A673 (cell line): Measurements from ENCODE around the gene LINC00305. TPM values are rescaled to one million over a fixed set of nuclear protein-coding genes. Genes with fewer than 3 reads are reported as not detected.

Experiments
- BruUV-seq: library from RNA; stranded (reverse); fragments of 400-500 nt; replicated peaks from 2 replicates; lab custom pipeline; 2021; lab: Mats Ljungman, UMichigan
- CTCF ChIA-PET: fragments of 300-600 bp; sonication (Branson Sonifier 250); formaldehyde crosslinking; loops from one replicate; lab custom pipeline; 2022; ENCODE audit warnings: antibody characterized with exemption; lab: Charles Lee
- POLR2A ChIA-PET: fragments of 300-600 bp; sonication (Branson Sonifier 250); formaldehyde crosslinking; loops from one replicate; lab custom pipeline; 2022; ENCODE audit warnings: antibody characterized with exemption; ENCODE audit not compliant: low non-redundant PET; lab: Charles Lee
- DNase-seq: peaks from one replicate; pipeline ENCODE4 v3.0.0-alpha.2; 2015; ENCODE audit warnings: low spot score
- H3K27ac ChIP-seq: fragments of 200-600 bp; sonication (generic); 2 replicates; pipeline ENCODE4 v1.5.1; 2016; ENCODE audit warnings: mixed run types, low read depth, mild to moderate bottlenecking, mixed read lengths, antibody characterized with exemption, low read length; ENCODE audit not compliant: poor library complexity, severe bottlenecking
- H3K27me3 ChIP-seq: fragments of 200-600 bp; sonication (generic); replicated peaks from 2 replicates; pipeline ENCODE4 v1.6.1; 2017; ENCODE audit warnings: mixed run types, low read depth, mild to moderate bottlenecking, mixed read lengths, antibody characterized with exemption, low read length; ENCODE audit not compliant: insufficient read depth, poor library complexity
- H3K36me3 ChIP-seq: fragments of 200-600 bp; sonication (generic); 2 replicates; pipeline ENCODE4 v1.6.1; 2016; ENCODE audit warnings: mixed run types, mild to moderate bottlenecking, mixed read lengths, antibody characterized with exemption, low read length; ENCODE audit not compliant: insufficient read depth, poor library complexity, severe bottlenecking
- H3K4me1 ChIP-seq: fragments of 200-600 bp; sonication (generic); 2 replicates; pipeline ENCODE4 v1.6.1; 2017; ENCODE audit warnings: mixed run types, mild to moderate bottlenecking, mixed read lengths, antibody characterized with exemption, low read length; ENCODE audit not compliant: insufficient read depth, poor library complexity, severe bottlenecking
- H3K4me3 ChIP-seq: fragments of 200-600 bp; sonication (generic); 2 replicates; pipeline ENCODE4 v1.5.1; 2016; ENCODE audit warnings: low read depth, mixed run types, mild to moderate bottlenecking, mixed read lengths, low read length; ENCODE audit not compliant: poor library complexity, severe bottlenecking
- H3K9me3 ChIP-seq: fragments of 200-600 bp; sonication (generic); 2 replicates; pipeline ENCODE4 v1.6.1; 2016; ENCODE audit warnings: mixed run types, low read depth, mild to moderate bottlenecking, mixed read lengths, antibody characterized with exemption, low read length; ENCODE audit not compliant: poor library complexity, severe bottlenecking
- CTCF ChIP-seq: fragments of 300-800, 200-600 bp; sonication (generic); conservative IDR thresholded peaks from 2 replicates; pipeline ENCODE4 v1.5.1; 2017; ENCODE audit warnings: low read depth, mild to moderate bottlenecking, antibody characterized with exemption, low read length, moderate library complexity, mixed read lengths
- EZH2 ChIP-seq: fragments of 200-600 bp; sonication (generic); IDR thresholded peaks from 2 replicates; pipeline ENCODE4 v1.6.1; 2017; ENCODE audit warnings: borderline replicate concordance, low read depth, mild to moderate bottlenecking, mixed read lengths, antibody characterized with exemption, low read length; ENCODE audit not compliant: poor library complexity, severe bottlenecking
- intact Hi-C: fragments of 100-400 bp; cut with micrococcal nuclease; formaldehyde crosslinking; loops from one replicate; pipeline ENCODE4 v1.10.0; 2022; ENCODE audit not compliant: unreplicated experiment
- total RNA-seq: library from RNA; stranded (reverse); gene quantifications from 2 replicates; pipeline ENCODE4 v1.2.3, GENCODE V29; 2021

Gene LINC00305
- total RNA-seq, 1 experiment from 2014 or later = not detected

- no peak overlapping the region for H3K27ac ChIP-seq
- peaks cover 6% of the 10 kb centered on the region for H3K4me1 ChIP-seq
- intact Hi-C loops = no loop called here
- no TSS peak for BruUV-seq
- no peaks in the 10 kb centered on the region for H3K27me3 ChIP-seq
- H3K4me3 ChIP-seq = no peak overlapping the region
- no peak for DNase-seq
- no peaks in the 10 kb centered on the region for H3K36me3 ChIP-seq
- POLR2A ChIA-PET = no interaction called here
- no peaks in the 10 kb centered on the region for H3K9me3 ChIP-seq
- TF ChIP-seq EZH2 = no peak
- CTCF ChIA-PET = no interaction called here
Measured at GRCh38 chr18:64164883-64165282, 16.0 kb upstream of the LINC00305 start.

- H3K4me1 ChIP-seq = no peaks in the 10 kb centered on the region
- no peak for TF ChIP-seq CTCF
- no peak for TF ChIP-seq EZH2
- H3K36me3 ChIP-seq = no peaks in the 10 kb centered on the region
- no peaks in the 10 kb centered on the region for H3K9me3 ChIP-seq
- intact Hi-C loops = no loop called here
- H3K27ac ChIP-seq = no peak overlapping the region
- ChIA-PET CTCF (no interaction called here), POLR2A (no interaction called here)
- H3K4me3 ChIP-seq = no peak overlapping the region
- no TSS peak for BruUV-seq
- H3K27me3 ChIP-seq = no peaks in the 10 kb centered on the region
- DNase-seq = no peak
Measured at GRCh38 chr18:64149916-64150438, 1.1 kb upstream of the LINC00305 start.

GRCh38 chr18:64142904-64143303 lies 6.0 kb downstream of the LINC00305 start:
- Histone ChIP-seq H3K4me3 (no peak overlapping the region), H3K27me3 (no peaks in the 10 kb centered on the region), H3K27ac (no peak overlapping the region), H3K36me3 (no peaks in the 10 kb centered on the region), H3K9me3 (no peaks in the 10 kb centered on the region), H3K4me1 (no peaks in the 10 kb centered on the region)
- intact Hi-C loops = no loop called here
- DNase-seq = no peak
- ChIA-PET CTCF (no interaction called here), POLR2A (no interaction called here)
- TF ChIP-seq EZH2 (no peak), CTCF (no peak)
- no TSS peak for BruUV-seq

- intact Hi-C loops = no loop called here
- H3K27ac ChIP-seq = no peak overlapping the region
- H3K4me3 ChIP-seq = no peak overlapping the region
- H3K4me1 ChIP-seq = peaks cover 5% of the 10 kb centered on the region
- TF ChIP-seq CTCF (no peak), EZH2 (no peak)
- no peaks in the 10 kb centered on the region for H3K27me3 ChIP-seq
- no TSS peak for BruUV-seq
- ChIA-PET CTCF (no interaction called here), POLR2A (no interaction called here)
- no peak for DNase-seq
- H3K9me3 ChIP-seq = no peaks in the 10 kb centered on the region
- H3K36me3 ChIP-seq = no peaks in the 10 kb centered on the region
Measured at GRCh38 chr18:64137914-64138313, 11.0 kb downstream of the LINC00305 start.
